ENCODE measurements around the gene ZNRF1.
A peak's percentile ranks its signal among the peaks of the same experiment; 100 is the strongest.

ZNRF1 gene

GRCh38 chr16:75099738-75100602 lies 101.1 kb downstream of the ZNRF1 start:
- DNase-seq = peak; percentile 48

- DNase-seq = no peak
These were observed 101.8 kb downstream of the ZNRF1 start for GRCh38 chr16:75100603-75100990.

GRCh38 chr16:75101635-75102034 lies 102.8 kb downstream of the ZNRF1 start:
- DNase-seq = no peak

GRCh38 chr16:75102595-75102994 lies 103.8 kb downstream of the ZNRF1 start:
- DNase-seq = no peak

GRCh38 chr16:75103994-75104393 lies 105.2 kb downstream of the ZNRF1 start:
- DNase-seq = no peak

- no peak for DNase-seq
These were observed 106.0 kb downstream of the ZNRF1 start for GRCh38 chr16:75104836-75105235.

GRCh38 chr16:75105306-75106061 lies 106.7 kb downstream of the ZNRF1 start:
- DNase-seq = peak; percentile 26

GRCh38 chr16:75106351-75107274 lies 107.8 kb downstream of the ZNRF1 start:
- DNase-seq = no peak

GRCh38 chr16:75107505-75107904 lies 108.7 kb downstream of the ZNRF1 start:
- DNase-seq = no peak

- peak; percentile 65 for DNase-seq
These were observed 110.2 kb downstream of the ZNRF1 start for GRCh38 chr16:75108792-75109731.

- no peak for DNase-seq
These were observed 111.0 kb downstream of the ZNRF1 start for GRCh38 chr16:75109732-75110243.

- peak; percentile 85 for DNase-seq
These were observed 112.1 kb downstream of the ZNRF1 start for GRCh38 chr16:75110637-75111513.

GRCh38 chr16:75111514-75111940 lies 112.7 kb downstream of the ZNRF1 start:
- DNase-seq = no peak

- DNase-seq = no peak
These were observed 113.3 kb downstream of the ZNRF1 start for GRCh38 chr16:75111961-75112733.

GRCh38 chr16:75112734-75113491 lies 114.1 kb downstream of the ZNRF1 start:
- DNase-seq = no peak

GRCh38 chr16:75113541-75114121 lies 114.8 kb downstream of the ZNRF1 start:
- DNase-seq = no peak

- no peak for DNase-seq
These were observed 115.5 kb downstream of the ZNRF1 start for GRCh38 chr16:75114179-75114945.

All from CD4-positive, alpha-beta T cell treated with Interleukin-10 for 1 hour (primary cell).